NB4 (cell line): ENCODE measurements around the gene MRPL28.

Experiments used
- MYC ChIP-seq: IDR thresholded peaks from 2 replicates; pipeline ENCODE4 v1.6.1; 2011; ENCODE audit warnings: low read depth, low read length
- POLR2A ChIP-seq: IDR thresholded peaks from 2 replicates; pipeline ENCODE4 v1.6.1; 2011; ENCODE audit warnings: mild to moderate bottlenecking; ENCODE audit not compliant: insufficient read length; ENCODE audit errors: extremely low read depth
- TF ChIP-seq, protein P1 (sequence below): IDR thresholded peaks from one replicate; pipeline ENCODE4 v1.5.1; 2012; ENCODE audit warnings: low read depth, low read length
- TF ChIP-seq, protein P2 (sequence below): IDR thresholded peaks from 2 replicates; pipeline ENCODE4 v1.6.1; 2011; ENCODE audit warnings: low read depth, low read length

DNA sequence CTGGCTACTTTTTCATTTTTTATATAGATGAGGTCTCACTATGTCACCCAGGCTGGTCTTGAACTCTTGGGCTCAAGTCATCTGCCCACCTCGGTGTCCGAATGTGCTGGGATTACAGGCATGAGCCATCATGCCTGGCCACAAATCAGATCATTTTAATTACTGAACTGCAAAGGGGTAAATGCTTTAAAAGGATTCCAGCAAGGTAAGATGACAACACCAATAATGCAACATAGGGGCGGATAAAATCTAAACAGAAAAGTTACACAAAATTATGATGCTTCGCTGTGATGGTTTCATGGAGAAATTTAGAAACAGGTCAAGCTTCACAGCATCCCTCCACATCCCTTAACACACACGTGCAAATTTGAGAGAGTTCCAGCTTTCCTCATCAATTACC, 50.1 kb downstream of the MRPL28 start:
- TF ChIP-seq, protein P1, sequence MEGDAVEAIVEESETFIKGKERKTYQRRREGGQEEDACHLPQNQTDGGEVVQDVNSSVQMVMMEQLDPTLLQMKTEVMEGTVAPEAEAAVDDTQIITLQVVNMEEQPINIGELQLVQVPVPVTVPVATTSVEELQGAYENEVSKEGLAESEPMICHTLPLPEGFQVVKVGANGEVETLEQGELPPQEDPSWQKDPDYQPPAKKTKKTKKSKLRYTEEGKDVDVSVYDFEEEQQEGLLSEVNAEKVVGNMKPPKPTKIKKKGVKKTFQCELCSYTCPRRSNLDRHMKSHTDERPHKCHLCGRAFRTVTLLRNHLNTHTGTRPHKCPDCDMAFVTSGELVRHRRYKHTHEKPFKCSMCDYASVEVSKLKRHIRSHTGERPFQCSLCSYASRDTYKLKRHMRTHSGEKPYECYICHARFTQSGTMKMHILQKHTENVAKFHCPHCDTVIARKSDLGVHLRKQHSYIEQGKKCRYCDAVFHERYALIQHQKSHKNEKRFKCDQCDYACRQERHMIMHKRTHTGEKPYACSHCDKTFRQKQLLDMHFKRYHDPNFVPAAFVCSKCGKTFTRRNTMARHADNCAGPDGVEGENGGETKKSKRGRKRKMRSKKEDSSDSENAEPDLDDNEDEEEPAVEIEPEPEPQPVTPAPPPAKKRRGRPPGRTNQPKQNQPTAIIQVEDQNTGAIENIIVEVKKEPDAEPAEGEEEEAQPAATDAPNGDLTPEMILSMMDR = no peak
- TF ChIP-seq POLR2A (no peak), MYC (no peak)
- TF ChIP-seq, protein P2, sequence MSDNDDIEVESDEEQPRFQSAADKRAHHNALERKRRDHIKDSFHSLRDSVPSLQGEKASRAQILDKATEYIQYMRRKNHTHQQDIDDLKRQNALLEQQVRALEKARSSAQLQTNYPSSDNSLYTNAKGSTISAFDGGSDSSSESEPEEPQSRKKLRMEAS = no peak
